Measurements from ENCODE around the gene PTGR2.

GRCh38 chr14:73851000-73851399 lies 631 bp upstream of the PTGR2 start:
- TF ChIP-seq CTCF (conservative IDR thresholded peaks at IDR 0.05; ENCODE audit: low read depth, low read length) = no peak
- TF ChIP-seq EZH2 (IDR thresholded peaks at IDR 0.05; ENCODE audit: borderline replicate concordance, low read depth, low read length, poor library complexity, severe bottlenecking) = no peak
